DMS53 treated with DMSO at 0.1 percent for 48 hours (cell line): ENCODE data around the gene TMEM53.
A peak's percentile ranks its signal among the peaks of the same experiment; 100 is the strongest.
"Not testable (repeated sequence)": the region's sequence is repeated elsewhere in the genome, so short reads cannot be mapped to it uniquely, and the experiment has no call there.

Experiments used
- DNase-seq: peaks from one replicate; lab custom pipeline; 2025; ENCODE audit not compliant: unreplicated experiment; lab: John Stamatoyannopoulos, UW

The TMEM53 gene

GRCh38 chr1:44699375-44699774 is 25.1 kb upstream of the TMEM53 start:
- DNase-seq = not testable (repeated sequence)

GRCh38 chr1:44698138-44698537 is 23.9 kb upstream of the TMEM53 start:
- DNase-seq = no peak

GRCh38 chr1:44696789-44697345 is 22.6 kb upstream of the TMEM53 start:
- DNase-seq = no peak

GRCh38 chr1:44696101-44696500 is 21.8 kb upstream of the TMEM53 start:
- DNase-seq = no peak

GRCh38 chr1:44695671-44696070 is 21.4 kb upstream of the TMEM53 start:
- DNase-seq = no peak

- DNase-seq = no peak
These were observed 20.7 kb upstream of the TMEM53 start for GRCh38 chr1:44694863-44695478.

- no peak for DNase-seq
These were observed 19.6 kb upstream of the TMEM53 start for GRCh38 chr1:44693900-44694299.

GRCh38 chr1:44693159-44693558 is 18.9 kb upstream of the TMEM53 start:
- DNase-seq = no peak

- no peak for DNase-seq
These were observed 15.1 kb upstream of the TMEM53 start for GRCh38 chr1:44689447-44689765.

- no peak for DNase-seq
These were observed 14.6 kb upstream of the TMEM53 start for GRCh38 chr1:44688760-44689446.

- no peak for DNase-seq
These were observed 11.6 kb upstream of the TMEM53 start for GRCh38 chr1:44685881-44686280.

- no peak for DNase-seq
These were observed 10.9 kb upstream of the TMEM53 start for GRCh38 chr1:44685218-44685617.

- no peak for DNase-seq
These were observed 10.2 kb upstream of the TMEM53 start for GRCh38 chr1:44684525-44684924.

- DNase-seq = no peak
These were observed 8.6 kb upstream of the TMEM53 start for GRCh38 chr1:44682883-44683265.

GRCh38 chr1:44681905-44682882 is 7.9 kb upstream of the TMEM53 start:
- peak; percentile 34 for DNase-seq

GRCh38 chr1:44679468-44679867 is 5.2 kb upstream of the TMEM53 start:
- DNase-seq = no peak

- DNase-seq = no peak
These were observed 4.3 kb upstream of the TMEM53 start for GRCh38 chr1:44678626-44679025.

- no peak for DNase-seq
These were observed 3.8 kb upstream of the TMEM53 start for GRCh38 chr1:44678120-44678519.

- peak; percentile 17 for DNase-seq
These were observed 3.0 kb upstream of the TMEM53 start for GRCh38 chr1:44677201-44677766.

- DNase-seq = peak; percentile 14
These were observed 2.4 kb upstream of the TMEM53 start for GRCh38 chr1:44676484-44677200.

- no peak for DNase-seq
These were observed 905 bp upstream of the TMEM53 start for GRCh38 chr1:44675186-44675585.
